Effector CD4-positive, alpha-beta T cell (primary cell): Measurements from ENCODE around the gene RFX6.

ENCODE experiments used
- DNase-seq: peaks from one replicate; pipeline ENCODE4 v3.0.0-alpha.2; 2020

RFX6 gene

DNA sequence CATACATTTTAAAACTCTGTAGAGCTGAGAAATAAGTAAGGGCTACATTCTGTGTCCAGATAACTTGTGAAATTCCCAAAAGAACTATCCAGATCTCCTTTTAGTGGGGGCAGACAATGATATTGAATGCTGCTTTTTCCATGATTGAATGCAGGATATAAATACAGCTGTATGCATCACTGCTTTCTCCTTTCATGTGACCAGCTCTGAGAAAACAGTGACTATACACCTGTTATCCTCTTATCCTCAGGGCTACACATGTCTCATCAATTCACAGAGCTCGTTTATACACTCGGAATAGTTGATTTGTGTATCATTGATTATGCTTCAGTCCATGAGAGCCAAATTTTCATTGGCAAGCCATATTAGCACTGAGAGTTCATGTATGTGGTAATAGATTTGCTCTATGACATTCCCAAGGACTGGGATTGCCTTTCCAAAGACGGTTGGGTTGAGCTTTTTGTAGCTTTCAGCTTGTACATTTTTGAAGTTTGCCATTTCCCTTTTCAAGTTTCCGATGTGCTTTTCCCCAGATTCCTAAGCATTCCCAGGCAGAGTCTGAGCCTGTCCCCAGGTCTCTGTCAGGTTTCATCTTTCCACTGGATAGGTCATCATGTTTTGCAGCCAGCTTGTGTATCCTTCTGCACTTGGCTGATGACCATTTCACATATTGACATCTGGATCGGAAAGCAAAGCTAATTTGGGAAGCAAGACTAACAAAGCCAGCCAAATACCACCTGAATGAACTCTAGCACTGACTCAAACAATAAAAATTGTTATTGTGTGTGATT lies 97.7 kb downstream of the RFX6 start:
- DNase-seq = no peak

DNA sequence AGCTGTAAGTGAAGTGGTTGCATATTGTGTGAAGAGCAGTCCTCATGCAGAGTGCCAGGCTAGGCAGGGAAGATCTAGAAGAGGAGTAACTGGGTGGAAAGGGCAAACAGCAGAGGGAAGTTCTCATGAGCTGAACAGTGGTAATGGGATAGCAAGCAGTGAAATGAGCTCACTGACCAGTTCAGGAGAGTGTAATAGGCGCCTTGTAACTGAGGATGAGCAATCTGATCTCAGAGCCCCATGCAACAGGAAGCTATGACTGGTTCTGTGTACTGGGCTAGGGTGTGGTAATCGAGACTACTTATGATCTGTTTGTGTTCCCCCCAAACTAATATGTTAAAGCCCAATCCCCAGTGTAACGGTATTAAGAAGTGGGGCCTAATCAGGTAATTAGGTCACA lies 98.6 kb downstream of the RFX6 start:
- no peak for DNase-seq

DNA sequence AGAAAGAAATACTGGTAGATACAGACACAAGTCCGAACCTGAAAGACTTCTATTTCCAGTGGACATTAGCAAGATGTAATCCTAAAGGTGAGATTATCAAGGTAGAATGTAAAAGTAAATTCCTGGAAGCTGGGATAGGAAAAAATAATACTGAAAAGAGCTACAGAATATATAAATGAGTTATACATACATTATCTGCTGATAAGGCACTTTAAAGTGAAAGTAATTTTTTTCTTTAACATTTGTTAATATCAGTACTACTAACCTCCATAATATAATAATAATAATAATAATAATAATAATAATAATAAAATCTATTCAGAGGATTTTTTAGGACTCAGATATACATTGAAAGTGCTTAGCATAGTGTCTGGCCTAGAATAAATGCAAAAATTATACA lies 102.5 kb downstream of the RFX6 start:
- no peak for DNase-seq
